Lung (tissue), 13 donors: ENCODE data around the gene AQP11. TPM values are rescaled to one million over a fixed set of nuclear protein-coding genes. Genes with fewer than 3 reads are reported as not detected.
A peak's percentile ranks its signal among the peaks of the same experiment; 100 is the strongest.

Experiments used
- ATAC-seq: fragments of 200-7000 bp; cut with Tn5 transposase; one replicate; pipeline ENCODE4 v1.9.1; 2020; ENCODE audit warnings: moderate number of reproducible peaks; ENCODE audit not compliant: insufficient read depth, low FRiP score
- DNase-seq, 3 donors: peaks; one replicate each; pipeline ENCODE4 v3.0.0-alpha.2; 2013 to 2017
- H3K27ac ChIP-seq, 2 donors: one replicate each; pipeline ENCODE4 v1.5.1; 2013; ENCODE audit warnings: mild to moderate bottlenecking in 2 of 2, moderate library complexity in 2 of 2, control low read depth in 1 of 2, inconsistent platforms in 1 of 2, low read depth in 1 of 2, low read length in 1 of 2
- H3K27me3 ChIP-seq, 3 donors: one replicate each; pipeline ENCODE4 v1.5.1; 2013; ENCODE audit warnings: low read length in 2 of 3; ENCODE audit not compliant: control insufficient read depth in 3 of 3, insufficient read depth in 3 of 3
- H3K36me3 ChIP-seq, 4 donors: one replicate each; pipeline ENCODE4 v1.5.1; 2013; ENCODE audit warnings: low read length in 4 of 4, mild to moderate bottlenecking in 1 of 4, moderate library complexity in 1 of 4; ENCODE audit not compliant: control insufficient read depth in 4 of 4, insufficient read depth in 4 of 4
- H3K4me1 ChIP-seq, 5 donors: one replicate each; pipeline ENCODE4 v1.5.1; 2013; ENCODE audit warnings: low read length in 5 of 5, mild to moderate bottlenecking in 2 of 5, moderate library complexity in 1 of 5; ENCODE audit not compliant: control insufficient read depth in 5 of 5, insufficient read depth in 5 of 5
- H3K4me3 ChIP-seq: one replicate; pipeline ENCODE4 v1.5.1; 2013; ENCODE audit warnings: mild to moderate bottlenecking, control low read depth, moderate library complexity
- H3K9ac ChIP-seq, 2 donors: one replicate each; pipeline ENCODE4 v1.5.1; 2013; ENCODE audit warnings: low read length in 2 of 2, control low read depth in 1 of 2; ENCODE audit not compliant: insufficient read depth in 1 of 2
- H3K9me3 ChIP-seq, 4 donors: one replicate each; pipeline ENCODE4 v1.5.1; 2013; ENCODE audit warnings: low read length in 3 of 4, mild to moderate bottlenecking in 1 of 4, moderate library complexity in 1 of 4; ENCODE audit not compliant: control insufficient read depth in 4 of 4, insufficient read depth in 3 of 4
- CTCF ChIP-seq: IDR thresholded peaks from 2 replicates; pipeline ENCODE4 v1.5.1; 2012; ENCODE audit warnings: mild to moderate bottlenecking; ENCODE audit errors: control extremely low read depth, extremely low read depth
- WGBS, 2 donors: extraction: QIAGEN DNeasy Blood & Tissue Kit; methylation state at CpG; one replicate each; pipeline ENCODE4 v1.1.7; 2013; 5-methylcytosine and 5-hydroxymethylcytosine counted together
- polyA plus RNA-seq, 2 donors: library from polyadenylated mRNA; stranded (reverse); fragments of 200-250 nt; gene quantifications; one replicate each; pipeline ENCODE4 v1.2.1, GENCODE V29; 2013
- small RNA-seq: library from RNA; depleted of rRNA; stranded (forward); fragments of <200 nt; gene quantifications from one replicate; pipeline ENCODE3, GENCODE V24; 2014; ENCODE audit warnings: low replicate concordance
- total RNA-seq, 2 donors: library from RNA; depleted of rRNA in 1 of 2; stranded (reverse); fragments of >200 nt in 1 of 2; gene quantifications; one replicate each; pipeline ENCODE4 v1.2.1, GENCODE V29; 2014 to 2021
- donor health status: control.
- donor health status: control.
- donor health status: Bipolar disorder and iron deficiency.
- donor health status: healthy.
- donor health status: DM: yes; HTN: yes; CAD: no.

AQP11 gene
- total and polyA plus RNA-seq, 4 donors: 0.17 to 0.74 (median 0.40) TPM

GRCh38 chr11:77654770-77655434 lies 65.1 kb downstream of the AQP11 start:
- Histone ChIP-seq H3K9ac (no peak overlapping the region), H3K27ac (no peak overlapping the region), H3K4me1 (no peaks in the 10 kb centered on the region), H3K27me3 (no peaks in the 10 kb centered on the region), H3K9me3 (no peaks in the 10 kb centered on the region), H3K36me3 (no peaks in the 10 kb centered on the region), H3K4me3 (no peak overlapping the region)
- no peak for TF ChIP-seq CTCF
- no peak for DNase-seq
- ATAC-seq: no peak
- WGBS, 2 donors: 85 to 91% methylated on average over 4 of the region's 4 CpGs

GRCh38 chr11:77656362-77656761 lies 66.6 kb downstream of the AQP11 start:
- Histone ChIP-seq H3K4me1 (no peaks in the 10 kb centered on the region), H3K27me3 (no peaks in the 10 kb centered on the region), H3K9ac (no peak overlapping the region), H3K9me3 (no peaks in the 10 kb centered on the region), H3K27ac (no peak overlapping the region), H3K36me3 (no peaks in the 10 kb centered on the region), H3K4me3 (no peak overlapping the region)
- TF ChIP-seq CTCF: no peak
- no peak for ATAC-seq
- DNase-seq: no peak
- 92 to 93% methylated on average over 7 of the region's 7 CpGs for WGBS, 2 donors

- Histone ChIP-seq H3K27me3 (no peaks in the 10 kb centered on the region), H3K27ac (no peak overlapping the region), H3K4me3 (no peak overlapping the region), H3K9ac (no peak overlapping the region), H3K4me1 (no peaks in the 10 kb centered on the region), H3K9me3 (no peaks in the 10 kb centered on the region), H3K36me3 (no peaks in the 10 kb centered on the region)
- 89 to 93% methylated on average over 4 of the region's 4 CpGs for WGBS, 2 donors
- ATAC-seq (no peak), DNase-seq (peak in 1 of 3 donors; percentile 16)
- no peak for TF ChIP-seq CTCF
Measured at GRCh38 chr11:77658213-77659013, 68.7 kb downstream of the AQP11 start.

Small RNA genes lying within 50 kb of the gene (small RNA-seq; reads per million reads assigned to genes)
- gene RNU7-59P: not detected

Other genes starting within 250 kb of the AQP11 start
- 10 to 100 TPM; 36.4 to 70.6 TPM for gene PAK1, start 115.9 kb upstream of the AQP11 start, total RNA-seq
- gene PAK1, start 115.9 kb upstream of the AQP11 start, polyA plus RNA-seq: 10 to 100 TPM in 1 of 2 donors, 1 to 10 TPM in 1; 8.4 to 23.1 TPM
- 100 to 1,000 TPM in 1 of 2 donors, 10 to 100 TPM in 1; 64.5 to 135 TPM for gene CLNS1A, start 47.8 kb downstream of the AQP11 start, total RNA-seq
- 10 to 100 TPM; 42.5 to 63.6 TPM for gene CLNS1A, start 47.8 kb downstream of the AQP11 start, polyA plus RNA-seq
- 100 to 1,000 TPM in 1 of 2 donors, 10 to 100 TPM in 1; 47.3 to 110 TPM for gene RSF1, start 230.8 kb downstream of the AQP11 start, total RNA-seq
- gene RSF1, start 230.8 kb downstream of the AQP11 start, polyA plus RNA-seq: 10 to 100 TPM in 1 of 2 donors, 1 to 10 TPM in 1; 9.8 to 11.0 TPM
- gene AAMDC, start 231.2 kb downstream of the AQP11 start, total RNA-seq: 10 to 100 TPM; 28.5 to 29.4 TPM
- 10 to 100 TPM; 26.2 to 77.9 TPM for gene AAMDC, start 231.2 kb downstream of the AQP11 start, polyA plus RNA-seq